Suprapubic skin (tissue), 4 donors: ENCODE measurements around the gene MOB3C.

Source experiments
- EP300 ChIP-seq: sonication (generic); formaldehyde crosslinking; IDR thresholded peaks from one replicate; pipeline ENCODE4 v1.6.1; 2017; ENCODE audit warnings: antibody characterized with exemption
- POLR2A ChIP-seq, 2 donors: fragments of 450-650 bp; IDR thresholded peaks; one replicate each; pipeline ENCODE4 v1.6.1; 2017; ENCODE audit warnings: antibody characterized with exemption in 2 of 2, mild to moderate bottlenecking in 2 of 2, moderate library complexity in 2 of 2
- POLR2AphosphoS5 ChIP-seq, 3 donors: sonication (generic); formaldehyde crosslinking; IDR thresholded peaks; one replicate each; pipeline ENCODE4 v1.6.1; 2017; ENCODE audit warnings: antibody characterized with exemption in 3 of 3
- TF ChIP-seq, protein P1 (sequence below), 2 donors: fragments of 200-600 bp in 1 of 2; fragments of 450-650 bp in 1 of 2; sonication (generic) in 1 of 2; IDR thresholded peaks; one replicate each; pipeline ENCODE4 v1.5.1; 2016 to 2019; ENCODE audit warnings: antibody characterized with exemption in 2 of 2, mild to moderate bottlenecking in 1 of 2, moderate library complexity in 1 of 2

DNA sequence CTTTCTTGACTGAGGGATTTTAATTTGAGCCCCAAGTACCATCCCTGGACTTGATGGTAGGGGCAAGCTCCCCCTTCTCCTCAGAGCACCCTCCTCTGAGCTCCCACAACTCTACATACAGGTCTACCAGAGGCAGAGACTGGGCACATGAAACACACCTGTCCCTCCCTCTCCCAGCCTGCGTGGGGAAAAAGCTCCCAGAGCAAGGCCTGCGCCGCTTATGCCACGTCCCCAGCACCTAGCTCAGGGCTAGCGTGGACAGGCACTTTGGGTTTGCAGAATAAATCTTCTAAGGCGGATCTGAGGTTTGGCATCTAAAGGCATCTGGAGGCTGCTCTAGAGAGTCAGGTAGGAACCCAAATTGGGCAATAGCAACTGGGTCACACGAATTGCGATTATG is 57.6 kb downstream of the MOB3C start:
- no peak for TF ChIP-seq POLR2A (IDR thresholded peaks at IDR 0.05)
- TF ChIP-seq, protein P1, sequence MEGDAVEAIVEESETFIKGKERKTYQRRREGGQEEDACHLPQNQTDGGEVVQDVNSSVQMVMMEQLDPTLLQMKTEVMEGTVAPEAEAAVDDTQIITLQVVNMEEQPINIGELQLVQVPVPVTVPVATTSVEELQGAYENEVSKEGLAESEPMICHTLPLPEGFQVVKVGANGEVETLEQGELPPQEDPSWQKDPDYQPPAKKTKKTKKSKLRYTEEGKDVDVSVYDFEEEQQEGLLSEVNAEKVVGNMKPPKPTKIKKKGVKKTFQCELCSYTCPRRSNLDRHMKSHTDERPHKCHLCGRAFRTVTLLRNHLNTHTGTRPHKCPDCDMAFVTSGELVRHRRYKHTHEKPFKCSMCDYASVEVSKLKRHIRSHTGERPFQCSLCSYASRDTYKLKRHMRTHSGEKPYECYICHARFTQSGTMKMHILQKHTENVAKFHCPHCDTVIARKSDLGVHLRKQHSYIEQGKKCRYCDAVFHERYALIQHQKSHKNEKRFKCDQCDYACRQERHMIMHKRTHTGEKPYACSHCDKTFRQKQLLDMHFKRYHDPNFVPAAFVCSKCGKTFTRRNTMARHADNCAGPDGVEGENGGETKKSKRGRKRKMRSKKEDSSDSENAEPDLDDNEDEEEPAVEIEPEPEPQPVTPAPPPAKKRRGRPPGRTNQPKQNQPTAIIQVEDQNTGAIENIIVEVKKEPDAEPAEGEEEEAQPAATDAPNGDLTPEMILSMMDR (IDR thresholded peaks at IDR 0.05): no peak
- no peak for TF ChIP-seq POLR2AphosphoS5 (IDR thresholded peaks at IDR 0.05)
- no peak for TF ChIP-seq EP300
